Fibroblast of skin of left biceps (primary cell): ENCODE data around the gene CDH4.

Experiments
- DNase-seq, 2 experiments: peaks; one replicate each; pipeline ENCODE4 v3.0.0-alpha.2; 2013; ENCODE audit warnings: low read depth in 2 of 2

Gene CDH4

GRCh38 chr20:61576372-61576771 lies 324.3 kb downstream of the CDH4 start:
- DNase-seq, result no peak

GRCh38 chr20:61577065-61577464 lies 325.0 kb downstream of the CDH4 start:
- DNase-seq, result no peak

GRCh38 chr20:61579908-61580307 lies 327.8 kb downstream of the CDH4 start:
- no peak for DNase-seq

DNA sequence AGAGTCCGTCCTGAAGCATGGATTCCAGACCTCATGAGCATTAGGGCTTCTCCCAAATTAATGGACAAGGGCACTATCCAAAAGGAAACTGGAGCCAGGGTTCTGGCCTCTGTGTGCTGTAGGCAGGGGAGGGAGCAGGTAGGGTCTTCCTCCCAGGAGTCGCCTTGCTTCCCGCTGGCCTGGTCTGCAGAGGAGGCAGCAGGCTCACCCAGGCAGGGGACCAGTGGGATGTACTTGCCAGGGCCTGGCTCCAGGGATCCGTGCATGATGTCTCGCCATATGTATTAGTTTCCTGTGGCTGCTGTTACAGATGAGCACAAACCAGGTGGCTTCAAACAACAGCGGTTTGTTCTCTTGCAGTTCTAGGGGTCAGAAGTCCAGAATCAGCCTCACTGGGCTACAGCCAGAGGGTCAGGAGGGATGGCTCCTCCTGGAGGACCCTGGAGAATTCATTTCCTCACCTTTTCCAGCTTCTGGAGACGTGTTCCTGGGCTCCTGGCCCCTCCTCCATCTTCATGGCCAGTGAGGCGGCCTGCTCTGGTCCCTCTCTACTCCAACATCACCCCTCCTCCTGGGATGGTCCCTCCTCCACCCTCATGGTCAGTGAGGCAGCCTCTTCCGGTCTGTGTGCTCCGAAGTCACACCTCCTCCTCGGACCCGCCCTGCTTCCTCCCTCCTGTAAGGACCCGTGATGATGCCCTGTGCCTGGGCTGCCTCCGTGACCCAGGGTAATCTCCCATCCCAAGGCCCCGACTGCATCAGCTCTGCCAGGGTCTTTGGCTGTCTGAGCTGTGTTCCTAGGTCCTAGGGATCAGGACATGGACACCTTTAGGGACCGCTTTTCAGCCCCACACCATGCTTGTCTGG lies 329.1 kb downstream of the CDH4 start:
- no peak for DNase-seq

DNA sequence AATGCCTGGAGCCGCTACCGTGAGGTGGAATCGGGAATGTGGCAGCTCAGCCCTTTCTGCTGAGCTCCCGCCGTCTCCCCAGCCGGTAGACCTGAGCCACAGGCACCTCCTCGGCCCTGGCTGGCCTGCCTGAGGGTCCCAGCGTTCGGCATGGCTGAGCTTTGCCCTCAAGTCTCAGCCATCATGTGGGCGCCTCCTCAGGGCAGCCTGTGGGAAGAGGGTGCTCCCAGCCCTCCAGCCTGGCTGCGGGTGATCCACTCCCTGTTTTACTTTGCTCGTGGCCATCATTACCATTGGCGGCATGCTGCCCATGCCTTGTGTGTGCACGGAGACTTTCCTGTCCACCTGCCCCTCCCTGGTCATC lies 329.7 kb downstream of the CDH4 start:
- no peak for DNase-seq

DNA sequence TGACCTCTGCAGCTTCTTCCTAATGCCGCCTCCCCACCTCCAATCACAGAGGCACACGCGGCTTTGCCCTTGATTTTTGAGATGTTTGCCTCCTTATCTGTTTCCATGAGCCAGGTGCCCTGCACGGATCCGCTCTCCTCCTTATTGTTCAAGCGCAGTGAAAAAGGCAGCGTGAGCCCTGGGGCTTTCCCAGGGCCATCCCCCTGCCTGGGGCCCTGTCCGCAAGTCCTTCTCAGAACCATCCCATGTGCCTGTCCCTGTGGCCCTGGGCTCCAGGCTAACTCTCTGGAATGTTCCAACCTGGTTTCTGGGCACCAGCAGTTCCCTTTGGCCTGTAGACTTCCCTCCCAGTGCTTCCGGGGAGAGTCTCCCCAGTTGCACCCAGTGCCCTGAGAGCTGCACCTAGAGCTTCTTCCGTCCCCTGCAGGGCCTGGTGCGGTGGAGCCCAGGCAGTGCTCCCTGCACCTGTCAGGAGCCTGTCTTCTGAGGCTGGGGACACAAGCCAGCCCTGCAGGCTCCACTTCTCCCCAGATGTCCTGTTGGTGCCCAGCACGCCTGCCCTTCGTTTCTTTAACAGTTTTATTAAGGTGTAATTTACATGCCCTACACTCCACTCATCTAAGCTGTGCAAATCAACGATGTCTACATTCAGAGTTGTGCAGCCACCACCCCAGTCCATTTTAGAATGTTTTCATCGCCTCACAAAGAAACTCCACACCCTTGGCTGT lies 330.3 kb downstream of the CDH4 start:
- no peak for DNase-seq

DNA sequence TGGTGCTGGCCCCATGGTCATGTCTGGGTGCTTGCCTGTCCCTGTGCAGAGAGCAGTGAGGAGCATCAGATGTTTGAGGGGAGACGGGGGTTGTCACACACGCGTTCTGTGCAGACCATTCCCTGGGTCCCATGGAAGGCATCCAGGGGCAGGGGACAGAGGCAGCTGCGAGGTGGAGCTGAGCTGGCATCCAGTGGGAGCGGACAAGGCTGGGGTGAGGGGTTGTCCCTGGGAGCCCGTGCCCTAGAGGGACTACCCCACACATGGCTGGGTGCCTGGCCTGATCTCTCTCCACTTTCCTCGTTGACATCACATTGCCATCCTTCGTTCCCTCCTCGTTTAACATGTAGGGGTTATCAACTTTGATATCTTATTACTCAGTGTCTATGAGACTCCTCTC lies 331.3 kb downstream of the CDH4 start:
- no peak for DNase-seq

GRCh38 chr20:61584851-61585250 lies 332.8 kb downstream of the CDH4 start:
- no peak for DNase-seq

DNA sequence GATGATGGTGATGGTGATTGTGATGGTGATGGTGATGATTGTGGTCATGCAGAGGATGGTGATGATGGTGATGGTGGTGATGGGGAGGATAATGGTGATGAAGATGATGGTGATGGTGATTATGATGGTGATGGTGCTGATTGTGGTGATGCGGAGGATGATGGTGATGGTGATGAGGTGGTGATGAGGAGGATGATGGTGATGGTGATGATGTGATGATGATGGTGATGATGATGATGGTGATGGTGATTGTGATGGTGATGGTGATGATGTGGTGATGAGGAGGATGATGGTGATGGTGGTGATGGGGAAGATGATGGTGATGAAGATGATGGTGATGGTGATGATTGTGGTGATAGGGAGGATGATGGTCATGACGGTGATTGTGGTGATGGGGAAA lies 333.7 kb downstream of the CDH4 start:
- DNase-seq, result no peak

GRCh38 chr20:61587036-61587435 lies 335.0 kb downstream of the CDH4 start:
- DNase-seq, result no peak

- no peak for DNase-seq
Measured at GRCh38 chr20:61587681-61588289, 335.7 kb downstream of the CDH4 start.

DNA sequence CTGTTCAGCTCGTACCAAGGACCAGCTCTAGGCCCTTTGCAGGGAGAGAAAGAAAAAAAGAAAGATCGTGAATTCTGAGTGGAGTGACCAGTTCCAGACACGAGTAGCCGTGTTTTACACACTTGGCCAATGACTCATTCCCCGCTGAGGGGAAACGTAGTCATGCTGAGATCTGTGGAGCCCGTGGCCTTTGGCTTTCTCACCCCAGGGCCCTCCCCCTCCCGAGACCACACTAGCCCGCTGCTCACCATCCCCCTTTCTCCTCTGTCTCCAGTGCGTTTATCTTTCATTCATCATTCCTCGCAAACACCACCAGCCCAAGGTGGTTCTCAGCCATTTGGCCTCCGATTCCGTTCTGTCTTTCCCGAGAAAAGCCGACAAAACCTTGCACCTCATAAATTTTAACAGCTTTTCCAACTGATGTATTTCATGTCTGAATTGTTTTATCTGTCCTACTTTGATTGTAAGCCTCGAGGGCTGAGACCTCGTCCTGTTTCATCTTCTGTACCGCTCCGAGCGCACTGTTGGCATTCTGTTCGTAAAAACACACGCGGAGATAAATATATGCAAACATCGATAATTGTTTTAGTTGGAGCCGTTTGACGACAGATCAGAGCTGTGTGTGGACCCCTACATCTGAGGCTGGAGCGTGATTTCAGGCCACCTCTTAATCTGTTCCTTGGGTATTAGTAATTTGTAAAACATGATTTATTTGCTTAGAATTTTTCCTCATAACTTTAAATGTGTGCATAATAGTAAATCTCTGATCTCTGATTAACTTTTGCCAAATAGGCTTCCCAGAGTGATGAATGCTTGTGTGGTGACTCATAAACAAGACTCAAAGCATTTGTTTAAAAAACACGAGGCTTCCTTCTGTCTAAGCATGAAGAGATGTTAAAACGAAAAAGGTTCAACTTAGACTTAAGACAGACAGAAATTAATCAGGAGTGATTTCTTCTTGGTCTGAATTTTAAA lies 336.6 kb downstream of the CDH4 start:
- peak; percentile 65 to 75 for DNase-seq

DNA sequence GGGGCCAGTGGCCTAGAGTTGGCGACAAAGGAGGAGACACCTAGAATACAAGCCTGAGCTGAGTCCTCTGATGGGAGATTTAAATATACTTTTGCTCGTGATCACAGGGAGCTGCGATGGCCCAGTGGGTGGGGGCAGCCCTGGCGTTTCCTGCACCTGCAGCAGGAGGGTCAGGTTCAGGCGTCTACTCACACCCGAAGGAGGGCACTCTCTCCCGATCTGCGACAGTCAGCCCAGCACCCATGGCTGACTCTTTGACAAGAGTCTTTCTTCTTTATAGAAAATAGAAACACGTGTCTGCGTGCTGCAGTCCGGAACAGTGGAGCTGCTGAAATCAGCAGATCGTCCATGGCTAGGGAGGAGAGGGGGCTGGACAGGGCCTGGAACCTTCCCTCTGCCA lies 338.2 kb downstream of the CDH4 start:
- no peak for DNase-seq

DNA sequence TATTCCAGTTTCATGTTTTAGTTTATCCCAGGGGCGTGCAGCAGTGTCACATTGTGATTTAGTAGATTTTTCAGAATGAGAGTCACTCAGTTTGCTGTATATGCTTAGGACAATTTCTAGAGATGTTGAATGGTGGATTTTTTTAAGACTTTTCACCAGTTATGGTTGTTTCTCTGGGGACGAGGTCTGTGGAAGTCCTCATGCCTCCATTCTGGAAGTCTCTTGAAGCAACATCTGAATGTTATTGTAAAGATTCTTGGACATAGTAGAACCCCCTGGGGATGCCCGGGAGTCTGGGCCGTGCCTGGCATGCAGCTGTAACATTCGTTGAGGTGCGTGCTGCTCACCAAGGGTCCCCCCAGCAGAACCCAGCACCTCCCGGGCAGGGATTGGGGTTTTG lies 341.5 kb downstream of the CDH4 start:
- DNase-seq, result no peak

DNA sequence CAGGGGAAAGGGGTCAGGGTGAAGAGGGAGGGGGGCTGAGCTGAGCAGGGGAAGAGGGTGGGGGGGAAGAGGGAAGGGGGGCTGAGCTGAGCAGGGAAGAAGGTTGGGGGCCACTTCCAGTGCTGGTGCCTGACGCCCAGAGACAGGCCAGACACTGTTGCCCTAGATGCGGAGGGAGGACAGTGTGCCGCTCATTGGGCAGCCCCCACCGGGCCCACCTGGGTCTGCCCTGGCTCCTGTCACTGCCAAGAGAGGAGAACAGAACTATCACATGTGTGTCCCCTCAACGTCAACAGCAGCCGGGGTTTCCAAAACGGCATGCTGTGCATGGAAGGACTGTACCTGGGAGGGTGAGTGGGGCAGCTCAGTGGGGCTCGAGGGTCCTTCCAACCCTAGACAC lies 342.1 kb downstream of the CDH4 start:
- no peak for DNase-seq

DNA sequence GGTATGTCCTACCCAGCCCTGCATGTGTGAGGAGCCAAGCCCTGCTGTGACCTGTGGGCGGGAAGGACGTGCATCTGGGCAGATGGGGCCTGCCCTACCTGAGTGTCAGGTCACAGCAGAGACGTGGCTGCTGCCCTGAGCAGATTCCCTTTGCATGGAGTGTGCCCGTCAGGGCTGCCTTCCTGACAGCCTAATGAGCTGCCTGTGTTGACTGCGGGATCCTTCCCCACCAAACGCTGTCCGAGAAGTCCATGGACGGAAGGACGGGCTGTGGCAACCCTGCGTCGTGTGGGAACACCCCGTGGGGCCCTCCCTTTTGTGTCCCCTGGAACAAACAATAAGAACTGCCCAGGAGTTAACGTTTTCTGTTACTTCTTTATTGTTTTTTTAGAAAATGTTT lies 343.2 kb downstream of the CDH4 start:
- no peak for DNase-seq

DNA sequence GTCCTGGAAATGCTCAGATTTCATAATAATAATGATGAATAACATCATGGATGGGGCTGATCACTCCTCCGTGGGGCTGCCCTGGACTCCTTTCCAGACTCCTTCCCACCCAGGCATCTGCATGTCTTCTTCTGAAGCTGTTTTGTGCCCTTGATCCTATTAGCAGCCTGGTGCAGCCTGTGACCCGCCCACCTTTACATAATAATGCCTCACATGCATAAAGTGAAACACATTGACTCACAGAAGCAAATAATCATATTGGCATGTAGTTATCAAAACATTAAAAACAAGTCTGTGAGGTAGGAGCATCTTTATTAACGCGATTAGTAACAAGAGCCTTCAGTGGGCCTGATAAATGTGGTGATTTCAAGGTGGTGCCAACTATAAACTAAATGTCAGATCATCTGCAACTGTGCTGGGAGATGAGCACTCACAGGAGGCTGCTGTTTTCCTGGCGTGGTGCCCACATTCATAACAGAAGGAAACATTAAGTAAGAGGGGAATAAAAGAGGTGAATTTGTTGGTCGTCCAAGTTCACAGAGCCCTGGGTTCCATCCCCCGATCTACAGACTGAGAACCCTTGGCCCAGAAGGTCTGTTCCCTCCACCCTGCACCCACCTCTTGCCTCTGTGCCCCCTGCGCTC lies 344.7 kb downstream of the CDH4 start:
- DNase-seq, result no peak

DNA sequence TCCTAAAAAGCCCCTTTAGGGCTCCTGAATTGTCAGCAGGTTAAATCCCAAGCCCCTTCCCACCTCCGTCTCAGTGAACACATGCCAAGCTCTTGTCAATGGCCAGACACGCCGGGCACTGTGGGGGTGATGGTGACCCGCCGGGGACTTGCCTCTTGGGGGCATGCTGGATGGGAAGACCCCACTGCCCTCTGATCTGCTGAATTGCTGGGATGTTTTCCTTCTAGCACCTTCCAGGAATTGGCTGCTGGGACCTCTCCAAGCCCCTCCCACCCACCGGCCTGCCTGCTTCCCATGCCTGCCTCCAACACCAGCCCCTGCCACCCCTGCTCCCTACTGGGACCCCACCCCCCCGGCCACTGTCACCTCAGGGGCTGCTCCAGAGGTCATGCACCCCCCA lies 345.9 kb downstream of the CDH4 start:
- DNase-seq, result no peak

- DNase-seq, result no peak
Measured at GRCh38 chr20:61598586-61598985, 346.5 kb downstream of the CDH4 start.

DNA sequence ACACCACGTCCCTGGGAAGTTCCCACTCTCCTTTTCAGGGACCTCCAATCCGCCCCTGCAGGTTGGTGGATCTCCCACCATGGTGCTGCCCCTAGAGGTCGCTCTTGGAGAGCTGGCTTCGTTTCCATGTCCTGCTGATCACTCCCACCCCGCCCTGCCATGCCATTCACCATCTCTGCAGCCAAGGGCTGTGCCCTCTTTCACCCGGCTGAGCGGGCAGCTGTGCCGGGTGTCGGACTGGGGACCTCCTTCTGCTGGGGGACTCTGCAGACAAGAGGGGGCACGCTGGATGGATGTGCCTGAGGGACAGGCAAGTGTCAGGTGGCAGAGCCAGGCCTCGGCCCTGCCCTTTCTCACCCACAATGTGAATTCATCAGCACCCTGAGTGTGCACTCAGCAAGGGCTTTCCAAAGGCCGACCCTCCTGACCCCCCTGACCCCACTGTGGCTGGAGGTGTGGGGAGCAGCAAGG lies 347.0 kb downstream of the CDH4 start:
- no peak for DNase-seq

DNA sequence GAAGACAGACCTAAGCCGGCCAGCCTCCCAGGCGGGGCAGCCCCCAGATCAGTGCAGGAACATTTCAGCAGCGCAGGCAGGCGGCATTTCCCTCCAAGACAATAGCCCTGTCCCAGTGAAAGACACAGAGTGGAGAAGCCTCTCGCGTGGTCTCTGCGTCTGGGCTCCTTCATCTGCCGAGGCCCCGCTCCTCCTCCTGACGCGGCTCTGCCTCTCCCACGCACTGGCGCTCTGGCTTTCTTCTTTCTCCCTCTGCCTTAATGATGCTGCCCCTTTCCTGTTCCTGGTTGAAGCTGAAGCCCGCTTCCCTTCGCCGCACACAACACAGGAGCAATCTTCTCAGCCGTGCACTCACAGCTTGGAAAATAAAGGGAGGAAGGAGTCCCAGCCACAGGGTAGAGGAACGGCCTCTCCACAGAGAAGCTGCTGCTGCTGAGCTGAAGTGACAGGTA lies 347.5 kb downstream of the CDH4 start:
- DNase-seq, result no peak
